Uterus (tissue), 4 donors: ENCODE measurements around the gene SNF8. TPM values are rescaled to one million over a fixed set of nuclear protein-coding genes. Genes with fewer than 3 reads are reported as not detected.

Experiments used
- DNase-seq, 2 donors: peaks; one replicate each; pipeline ENCODE4 v3.0.0-alpha.2; 2019 to 2020
- H3K27ac ChIP-seq, 2 donors: fragments of 200-600 bp; sonication (generic); 1 replicate in 1 of 2; 2 replicates in 1 of 2; pipeline ENCODE4 v1.5.1; 2016 to 2018
- H3K27me3 ChIP-seq, 2 donors: fragments of 200-600 bp; sonication (generic); one replicate each; pipeline ENCODE4 v1.5.1; 2018 to 2019; ENCODE audit warnings: control low read depth in 1 of 2
- H3K36me3 ChIP-seq, 2 donors: fragments of 200-600 bp; sonication (generic); one replicate each; pipeline ENCODE4 v1.5.1; 2019; ENCODE audit warnings: control low read depth in 1 of 2
- H3K4me1 ChIP-seq, 2 donors: fragments of 200-600 bp; sonication (generic); one replicate each; pipeline ENCODE4 v1.5.1; 2018 to 2019; ENCODE audit warnings: control low read depth in 1 of 2
- H3K4me3 ChIP-seq, 2 donors: fragments of 200-600 bp; sonication (generic); 1 replicate in 1 of 2; 2 replicates in 1 of 2; pipeline ENCODE4 v1.5.1; 2018 to 2019; ENCODE audit warnings: mild to moderate bottlenecking in 1 of 2
- H3K9me3 ChIP-seq, 2 donors: fragments of 200-600 bp; sonication (generic); one replicate each; pipeline ENCODE4 v1.5.1; 2019; ENCODE audit warnings: control low read depth in 1 of 2
- POLR2A ChIP-seq, 2 donors: fragments of 450-650 bp; IDR thresholded peaks; one replicate each; pipeline ENCODE4 v1.6.1; 2016; ENCODE audit warnings: antibody characterized with exemption in 2 of 2, mild to moderate bottlenecking in 1 of 2, moderate library complexity in 1 of 2
- intact Hi-C: fragments of 100-400 bp; cut with DNase I; formaldehyde crosslinking; loops from one replicate; pipeline ENCODE4 v1.15.1; 2023; ENCODE audit warnings: low total_unique reads
- total RNA-seq, 4 donors: library from RNA; depleted of rRNA in 3 of 4; stranded (reverse); fragments of >200 nt in 3 of 4; gene quantifications; one replicate each; pipeline versions ENCODE4 v1.1.0 to v1.2.4, GENCODE V29; 2014 to 2023
- TF ChIP-seq, protein P1 (sequence below), 4 experiments: fragments of 200-600 bp in 2 of 4; fragments of 450-650 bp in 2 of 4; sonication (generic) in 2 of 4; IDR thresholded peaks; one replicate each; pipeline ENCODE4 v1.5.1; 2016 to 2019; ENCODE audit warnings: antibody characterized with exemption in 4 of 4, mild to moderate bottlenecking in 2 of 4, moderate library complexity in 1 of 4
- donor health status: DM: yes; HTN: yes; CAD: no.

SNF8 gene, protein sequence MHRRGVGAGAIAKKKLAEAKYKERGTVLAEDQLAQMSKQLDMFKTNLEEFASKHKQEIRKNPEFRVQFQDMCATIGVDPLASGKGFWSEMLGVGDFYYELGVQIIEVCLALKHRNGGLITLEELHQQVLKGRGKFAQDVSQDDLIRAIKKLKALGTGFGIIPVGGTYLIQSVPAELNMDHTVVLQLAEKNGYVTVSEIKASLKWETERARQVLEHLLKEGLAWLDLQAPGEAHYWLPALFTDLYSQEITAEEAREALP
- 10 to 100 TPM in 3 of 4 donors, 1 to 10 TPM in 1; 6.9 to 64.6 (median 38.4) TPM for total RNA-seq

DNA sequence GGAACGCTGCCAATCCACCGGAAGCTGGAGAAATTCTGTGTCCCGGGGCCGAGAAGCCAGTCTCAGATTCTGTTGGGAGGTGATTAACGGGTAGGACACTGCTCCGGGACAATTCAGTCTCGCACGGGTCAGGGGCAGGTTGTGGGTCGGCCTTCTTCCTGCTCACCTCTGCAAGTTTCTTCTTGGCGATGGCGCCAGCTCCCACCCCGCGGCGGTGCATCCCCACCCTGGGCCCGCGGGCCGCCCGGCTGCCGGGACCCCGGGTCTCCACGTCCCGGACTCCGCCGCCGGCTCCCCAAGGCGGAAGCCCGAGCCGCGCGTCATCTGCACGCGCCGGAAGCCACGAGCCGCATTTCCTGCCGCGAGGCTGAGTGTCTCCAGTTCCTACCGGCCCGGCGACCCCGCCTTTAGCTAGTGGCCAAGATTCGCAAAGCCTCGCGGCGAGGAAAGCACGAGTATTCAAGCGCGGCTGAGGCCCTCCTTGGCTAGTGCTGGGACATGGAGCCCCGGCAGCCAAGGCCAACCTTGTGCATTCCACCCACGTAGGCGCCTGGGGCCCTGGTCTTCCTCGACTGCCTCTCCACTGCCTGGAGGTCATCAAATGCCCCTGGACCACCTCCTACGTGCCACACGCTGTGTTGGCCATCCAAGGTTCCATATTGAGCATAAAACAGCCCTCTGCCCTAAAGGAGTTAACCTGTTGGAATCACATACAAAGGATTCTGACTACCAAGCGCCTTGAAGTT, at the start of gene SNF8:
SNF8 (minus strand) TSS at position 328 of the 746 bp plus-strand sequence; CDS start at position 220, 108 bp downstream.
- Histone ChIP-seq H3K27ac (peak within 1 kb of the TSS; percentile 80 to 87), H3K4me1 (peaks cover 0 to 3% of the 10 kb centered on the region in 2 donors), H3K36me3 (no peaks in the 10 kb centered on the region), H3K9me3 (no peaks in the 10 kb centered on the region), H3K27me3 (no peaks in the 10 kb centered on the region), H3K4me3 (peak within 1 kb of the TSS; percentile 84 to 96)
- TF ChIP-seq POLR2A (IDR thresholded peaks at IDR 0.05): peak; percentile 54 to 74
- TF ChIP-seq, protein P1, sequence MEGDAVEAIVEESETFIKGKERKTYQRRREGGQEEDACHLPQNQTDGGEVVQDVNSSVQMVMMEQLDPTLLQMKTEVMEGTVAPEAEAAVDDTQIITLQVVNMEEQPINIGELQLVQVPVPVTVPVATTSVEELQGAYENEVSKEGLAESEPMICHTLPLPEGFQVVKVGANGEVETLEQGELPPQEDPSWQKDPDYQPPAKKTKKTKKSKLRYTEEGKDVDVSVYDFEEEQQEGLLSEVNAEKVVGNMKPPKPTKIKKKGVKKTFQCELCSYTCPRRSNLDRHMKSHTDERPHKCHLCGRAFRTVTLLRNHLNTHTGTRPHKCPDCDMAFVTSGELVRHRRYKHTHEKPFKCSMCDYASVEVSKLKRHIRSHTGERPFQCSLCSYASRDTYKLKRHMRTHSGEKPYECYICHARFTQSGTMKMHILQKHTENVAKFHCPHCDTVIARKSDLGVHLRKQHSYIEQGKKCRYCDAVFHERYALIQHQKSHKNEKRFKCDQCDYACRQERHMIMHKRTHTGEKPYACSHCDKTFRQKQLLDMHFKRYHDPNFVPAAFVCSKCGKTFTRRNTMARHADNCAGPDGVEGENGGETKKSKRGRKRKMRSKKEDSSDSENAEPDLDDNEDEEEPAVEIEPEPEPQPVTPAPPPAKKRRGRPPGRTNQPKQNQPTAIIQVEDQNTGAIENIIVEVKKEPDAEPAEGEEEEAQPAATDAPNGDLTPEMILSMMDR (IDR thresholded peaks at IDR 0.05): peak in 1 of 4 experiments; percentile 29
- intact Hi-C loops: no loop called here
- peak; percentile 84 to 89 for DNase-seq

DNA sequence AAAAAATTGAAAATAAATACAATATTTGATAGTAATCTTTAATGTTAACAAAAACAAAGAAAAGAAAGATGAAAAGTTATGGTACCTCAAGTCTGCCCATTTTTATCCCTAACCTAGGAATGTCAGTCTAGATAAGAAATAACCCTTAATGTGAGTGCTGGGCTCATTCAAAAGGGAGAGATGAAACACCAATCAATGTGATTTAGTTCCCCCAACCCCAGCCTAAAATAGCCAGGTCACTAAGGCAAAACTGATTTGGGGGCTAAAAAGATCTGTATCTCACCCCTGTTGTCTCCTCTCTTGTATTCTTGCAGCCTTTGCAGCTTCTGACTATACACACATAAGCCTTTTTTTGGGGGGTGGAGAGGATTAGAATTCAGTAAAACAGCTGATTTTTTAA, 49.3 kb upstream of the SNF8 start:
- no peak for TF ChIP-seq POLR2A (IDR thresholded peaks at IDR 0.05)
- Histone ChIP-seq H3K27ac (no peak overlapping the region), H3K9me3 (peaks cover 0 to 2% of the 10 kb centered on the region in 2 donors), H3K27me3 (peaks cover 40 to 97% of the 10 kb centered on the region in 2 donors), H3K4me1 (peaks cover 0 to 7% of the 10 kb centered on the region in 2 donors), H3K36me3 (no peaks in the 10 kb centered on the region), H3K4me3 (no peak overlapping the region)
- intact Hi-C loops: no loop called here
- DNase-seq: no peak

DNA sequence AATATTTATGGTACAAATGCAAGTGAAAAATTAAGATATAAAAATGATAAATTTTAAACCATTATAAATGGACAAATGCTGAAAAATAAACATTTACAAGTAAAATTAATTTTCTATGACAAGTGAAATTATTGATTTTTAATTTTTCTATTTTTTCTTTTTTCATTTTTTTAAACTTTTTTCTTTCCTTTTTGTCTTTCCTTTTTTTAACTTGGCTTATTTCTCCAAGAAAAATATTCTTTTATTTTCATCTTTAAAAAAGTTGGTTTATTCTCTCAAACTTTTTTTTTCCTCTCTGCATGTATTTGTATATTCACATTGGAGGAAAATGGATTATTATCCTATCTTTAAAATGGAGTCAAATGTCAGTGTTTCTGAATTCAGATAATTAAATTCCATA, 48.7 kb upstream of the SNF8 start:
- TF ChIP-seq, protein P1 (IDR thresholded peaks at IDR 0.05): no peak
- no peak for TF ChIP-seq POLR2A (IDR thresholded peaks at IDR 0.05)
- Histone ChIP-seq H3K4me3 (no peak overlapping the region), H3K9me3 (peaks cover 0 to 2% of the 10 kb centered on the region in 2 donors), H3K36me3 (no peaks in the 10 kb centered on the region), H3K27ac (no peak overlapping the region), H3K4me1 (peaks cover 0 to 7% of the 10 kb centered on the region in 2 donors), H3K27me3 (peaks cover 34 to 96% of the 10 kb centered on the region in 2 donors)
- DNase-seq: no peak
- intact Hi-C loops: no loop called here

DNA sequence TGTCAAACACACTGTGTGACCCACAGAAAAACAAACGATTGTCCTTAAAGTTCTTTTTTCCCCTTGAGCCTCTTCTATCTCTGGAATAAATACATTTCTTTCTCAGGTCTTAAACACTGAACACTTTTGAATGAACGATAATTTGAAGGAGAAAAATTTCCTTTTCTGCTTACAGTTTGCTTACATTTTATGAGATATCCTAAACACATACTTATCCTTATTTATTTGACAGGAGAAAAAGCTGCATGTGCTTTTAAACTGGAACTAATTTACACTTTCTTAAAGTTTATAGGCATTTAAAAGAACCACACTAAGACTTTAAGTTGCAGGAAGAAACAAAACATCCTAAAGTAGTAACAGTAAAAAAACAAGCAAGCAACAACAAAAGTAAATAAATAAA, 47.8 kb upstream of the SNF8 start:
- TF ChIP-seq, protein P1 (IDR thresholded peaks at IDR 0.05): no peak
- TF ChIP-seq POLR2A (IDR thresholded peaks at IDR 0.05): no peak
- Histone ChIP-seq H3K27ac (no peak overlapping the region), H3K9me3 (peaks cover 0 to 2% of the 10 kb centered on the region in 2 donors), H3K36me3 (no peaks in the 10 kb centered on the region), H3K27me3 (peaks cover 25 to 87% of the 10 kb centered on the region in 2 donors), H3K4me3 (no peak overlapping the region), H3K4me1 (peaks cover 0 to 7% of the 10 kb centered on the region in 2 donors)
- no peak for DNase-seq
- intact Hi-C loops: no loop called here

DNA sequence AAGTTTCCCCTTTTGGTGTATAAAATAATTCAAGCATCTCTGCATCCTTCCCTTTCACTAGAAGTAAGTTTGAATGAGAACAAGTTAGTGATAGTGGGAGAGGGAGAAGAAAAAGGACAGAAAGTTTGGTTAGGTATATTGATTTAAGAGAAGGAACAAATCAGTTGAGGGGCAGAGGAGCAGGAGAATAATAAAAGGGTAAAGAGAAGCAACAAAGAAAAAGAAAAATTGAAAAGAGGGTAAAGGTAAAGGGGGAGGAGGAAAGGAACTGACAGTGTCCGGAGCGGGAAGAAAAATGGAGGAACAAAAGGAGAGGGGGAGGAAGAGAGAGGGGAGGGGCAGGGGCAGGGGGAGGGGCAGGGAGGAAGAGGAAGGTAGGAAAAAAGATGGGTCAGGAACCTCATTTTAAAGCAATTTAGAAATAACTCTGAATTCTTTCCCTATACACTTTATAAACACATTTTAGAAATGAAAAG, 46.3 kb upstream of the SNF8 start:
- no peaks in the 10 kb centered on the region for H3K36me3 ChIP-seq
- DNase-seq: no peak
- H3K27me3 ChIP-seq: peaks cover 20 to 72% of the 10 kb centered on the region in 2 donors
- no peak overlapping the region for H3K27ac ChIP-seq
- peaks cover 0 to 3% of the 10 kb centered on the region in 2 donors for H3K4me1 ChIP-seq
- H3K9me3 ChIP-seq: peaks cover 0 to 2% of the 10 kb centered on the region in 2 donors
- TF ChIP-seq, protein P1 (IDR thresholded peaks at IDR 0.05): no peak
- TF ChIP-seq POLR2A (IDR thresholded peaks at IDR 0.05): no peak
- intact Hi-C loops: no loop called here
- H3K4me3 ChIP-seq: no peak overlapping the region
